HCT116 (cell line): ENCODE measurements around the gene FAM204A. TPM values are rescaled to one million over a fixed set of nuclear protein-coding genes. Genes with fewer than 3 reads are reported as not detected.

ENCODE experiments used
- ATAC-seq: fragments of 200-7000 bp; cut with Tn5 transposase; 2 replicates; pipeline ENCODE4 v1.9.1; 2020; ENCODE audit warnings: mild to moderate bottlenecking, moderate library complexity
- BruUV-seq: library from RNA; stranded (reverse); fragments of 400-500 nt; replicated peaks from 2 replicates; lab custom pipeline; 2021; lab: Mats Ljungman, UMichigan
- CTCF ChIA-PET: fragments of 300-600 bp; sonication (Branson Sonifier 250); formaldehyde crosslinking; loops from one replicate; lab custom pipeline; 2021; ENCODE audit warnings: antibody characterized with exemption; lab: Charles Lee
- POLR2A ChIA-PET: fragments of 300-600, 350-600 bp; sonication (Branson Sonifier 250); formaldehyde crosslinking; loops from one replicate; lab custom pipeline; 2021; ENCODE audit warnings: antibody characterized with exemption; lab: Charles Lee
- RAD21 ChIA-PET, 2 experiments: fragments of 300-600 bp; sonication (Branson Sonifier 250); formaldehyde crosslinking; loops; one replicate each; lab custom pipeline; 2023; ENCODE audit warnings: low total read pairs in 2 of 2; ENCODE audit not compliant: uncharacterized antibody in 2 of 2, unreplicated experiment in 2 of 2, low non-redundant PET in 1 of 2; lab: Charles Lee
- DNase-seq: peaks from one replicate; pipeline ENCODE4 v3.0.0-alpha.2; 2010; ENCODE audit warnings: low read depth, low spot score
- H2AFZ ChIP-seq: fragments of 200-600 bp; shearing (Covaris generic), sonication (generic); 2 replicates; pipeline ENCODE4 v1.6.1; 2017; ENCODE audit warnings: low read depth, mixed run types, mixed read lengths, antibody characterized with exemption, low read length; ENCODE audit not compliant: poor library complexity, severe bottlenecking
- H3K27ac ChIP-seq: 2 replicates; pipeline ENCODE4 v1.5.1; 2012; ENCODE audit warnings: low read depth, low read length
- H3K27me3 ChIP-seq: fragments of 200-600 bp; sonication (generic); 2 replicates; pipeline ENCODE4 v1.6.1; 2016; ENCODE audit warnings: mixed run types, low read length, mixed read lengths; ENCODE audit not compliant: insufficient read depth
- H3K36me3 ChIP-seq, 2 experiments: fragments of 200-500 bp in 1 of 2; fragments of 200-600 bp in 1 of 2; sonication (Bioruptor generic) in 1 of 2; sonication (generic) in 1 of 2; 2 replicates each; pipeline versions ENCODE4 v1.5.1 to v1.6.1; 2014 to 2016; ENCODE audit warnings: low read length in 2 of 2, inconsistent platforms in 1 of 2, mixed read lengths in 1 of 2, mixed run types in 1 of 2; ENCODE audit not compliant: insufficient read depth in 2 of 2, control insufficient read depth in 1 of 2
- H3K4me1 ChIP-seq, 2 experiments: fragments of 200-600 bp in 1 of 2; sonication (generic) in 1 of 2; 2 replicates each; pipeline versions ENCODE4 v1.5.1 to v1.6.1; 2012 to 2017; ENCODE audit warnings: low read length in 2 of 2, inconsistent platforms in 1 of 2, mild to moderate bottlenecking in 1 of 2, mixed read lengths in 1 of 2, mixed run types in 1 of 2, moderate library complexity in 1 of 2; ENCODE audit not compliant: insufficient read depth in 2 of 2, control insufficient read depth in 1 of 2
- H3K4me2 ChIP-seq: fragments of 200-600 bp; sonication (generic); 2 replicates; pipeline ENCODE4 v1.6.1; 2017; ENCODE audit warnings: mixed run types, low read length, mixed read lengths
- H3K4me3 ChIP-seq, 2 experiments: fragments of 200-600 bp in 1 of 2; sonication (generic) in 1 of 2; replicated peaks in 1 of 2; 2 replicates each; pipeline ENCODE4 v1.5.1; 2011 to 2016; ENCODE audit warnings: low read length in 2 of 2, control low read depth in 1 of 2, low read depth in 1 of 2, mild to moderate bottlenecking in 1 of 2, mixed read lengths in 1 of 2, mixed run types in 1 of 2
- H3K79me2 ChIP-seq: fragments of 200-600 bp; sonication (generic); 2 replicates; pipeline ENCODE4 v1.6.1; 2017; ENCODE audit warnings: mild to moderate bottlenecking, mixed run types, low read length, moderate library complexity, mixed read lengths; ENCODE audit not compliant: insufficient read depth
- H3K9ac ChIP-seq: fragments of 200-600 bp; sonication (generic); 2 replicates; pipeline ENCODE4 v1.6.1; 2016; ENCODE audit warnings: low read length, mixed read lengths
- H3K9me2 ChIP-seq: fragments of 200-600 bp; sonication (generic), shearing (Covaris generic); 2 replicates; pipeline ENCODE4 v1.6.1; 2017; ENCODE audit warnings: mixed run types, mild to moderate bottlenecking, moderate library complexity; ENCODE audit not compliant: insufficient read depth
- H3K9me3 ChIP-seq, 2 experiments: fragments of 200-500 bp in 1 of 2; fragments of 200-600 bp in 1 of 2; sonication (Bioruptor generic) in 1 of 2; sonication (generic) in 1 of 2; 2 replicates each; pipeline ENCODE4 v1.6.1; 2014 to 2017; ENCODE audit warnings: low read length in 2 of 2, mixed read lengths in 2 of 2, inconsistent platforms in 1 of 2, low read depth in 1 of 2, mild to moderate bottlenecking in 1 of 2, mixed run types in 1 of 2, moderate library complexity in 1 of 2; ENCODE audit not compliant: control insufficient read depth in 1 of 2, insufficient read depth in 1 of 2
- H4K20me1 ChIP-seq: fragments of 200-600 bp; sonication (generic), shearing (Covaris generic); 2 replicates; pipeline ENCODE4 v1.6.1; 2017; ENCODE audit warnings: mixed run types, mild to moderate bottlenecking, moderate library complexity; ENCODE audit not compliant: insufficient read depth
- CBX3 ChIP-seq: IDR thresholded peaks from 2 replicates; pipeline ENCODE4 v1.6.1; 2012; ENCODE audit warnings: low read depth
- ELF1 ChIP-seq: IDR thresholded peaks from 2 replicates; pipeline ENCODE4 v1.6.1; 2012; ENCODE audit warnings: low read depth, borderline replicate concordance
- EZH2 ChIP-seq: fragments of 200-600 bp; sonication (generic); IDR thresholded peaks from 2 replicates; pipeline ENCODE4 v1.6.1; 2017; ENCODE audit warnings: antibody characterized with exemption, mixed run types
- EZH2phosphoT487 ChIP-seq: fragments of 200-600 bp; IDR thresholded peaks from 2 replicates; pipeline ENCODE4 v1.6.1; 2018; ENCODE audit warnings: antibody characterized with exemption, borderline replicate concordance
- MAX ChIP-seq: IDR thresholded peaks from 2 replicates; pipeline ENCODE4 v1.6.1; 2012
- POLR2A ChIP-seq: IDR thresholded peaks from 2 replicates; pipeline ENCODE4 v1.7.0; 2011; ENCODE audit warnings: borderline replicate concordance; ENCODE audit not compliant: insufficient read depth, insufficient read length; ENCODE audit errors: extremely low read depth
- POLR2AphosphoS5 ChIP-seq: IDR thresholded peaks from 2 replicates; pipeline ENCODE4 v1.6.1; 2011; ENCODE audit warnings: mild to moderate bottlenecking, low read depth, low read length, moderate library complexity
- RAD21 ChIP-seq: IDR thresholded peaks from 2 replicates; pipeline ENCODE4 v1.6.1; 2012; ENCODE audit warnings: low read depth, mild to moderate bottlenecking
- SIN3A ChIP-seq: IDR thresholded peaks from 2 replicates; pipeline ENCODE4 v1.6.1; 2012; ENCODE audit warnings: low read depth
- SP1 ChIP-seq: IDR thresholded peaks from 2 replicates; pipeline ENCODE4 v1.6.1; 2012; ENCODE audit warnings: low read depth
- SRF ChIP-seq: IDR thresholded peaks from 2 replicates; pipeline ENCODE4 v1.6.1; 2012; ENCODE audit warnings: low read depth
- TCF7L2 ChIP-seq: IDR thresholded peaks from 2 replicates; pipeline ENCODE4 v1.7.0; 2011; ENCODE audit warnings: borderline replicate concordance, inconsistent platforms; ENCODE audit not compliant: insufficient read depth, insufficient read length; ENCODE audit errors: extremely low read depth
- YY1 ChIP-seq: IDR thresholded peaks from 2 replicates; pipeline ENCODE4 v1.6.1; 2011; ENCODE audit warnings: low read length, low read depth, moderate library complexity, mild to moderate bottlenecking; ENCODE audit not compliant: insufficient replicate concordance; ENCODE audit errors: extremely low read depth
- ZNF274 ChIP-seq: fragments of 200-500 bp; sonication (Bioruptor generic); IDR thresholded peaks from 2 replicates; pipeline ENCODE4 v1.6.1; 2014; ENCODE audit warnings: mild to moderate bottlenecking, low read depth, low read length, inconsistent platforms
- intact Hi-C: fragments of 100-400 bp; cut with micrococcal nuclease; formaldehyde crosslinking; loops from 2 replicates; pipeline ENCODE4 v1.10.0; 2022
- total RNA-seq: library from RNA; stranded (reverse); gene quantifications from one replicate; pipeline ENCODE4 v1.2.1, GENCODE V29; 2021; ENCODE audit not compliant: unreplicated experiment
- TF ChIP-seq, protein P1 (sequence below): IDR thresholded peaks from 2 replicates; pipeline ENCODE4 v1.6.1; 2012
- TF ChIP-seq, protein P2 (sequence below), 3 experiments: fragments of 200-600 bp in 1 of 3; sonication (generic) in 1 of 3; IDR thresholded peaks in 2 of 3; conservative IDR thresholded peaks in 1 of 3; 2 replicates each; pipeline ENCODE4 v1.5.1; 2012 to 2017; ENCODE audit warnings: low read depth in 2 of 3, low read length in 2 of 3, antibody characterized with exemption in 1 of 3, borderline replicate concordance in 1 of 3, control low read depth in 1 of 3, mild to moderate bottlenecking in 1 of 3, mixed read lengths in 1 of 3, mixed run types in 1 of 3, moderate library complexity in 1 of 3; ENCODE audit not compliant: insufficient read depth in 1 of 3

FAM204A gene
- total RNA-seq, 1 experiment from 2014 or later, result 79.5 TPM

DNA sequence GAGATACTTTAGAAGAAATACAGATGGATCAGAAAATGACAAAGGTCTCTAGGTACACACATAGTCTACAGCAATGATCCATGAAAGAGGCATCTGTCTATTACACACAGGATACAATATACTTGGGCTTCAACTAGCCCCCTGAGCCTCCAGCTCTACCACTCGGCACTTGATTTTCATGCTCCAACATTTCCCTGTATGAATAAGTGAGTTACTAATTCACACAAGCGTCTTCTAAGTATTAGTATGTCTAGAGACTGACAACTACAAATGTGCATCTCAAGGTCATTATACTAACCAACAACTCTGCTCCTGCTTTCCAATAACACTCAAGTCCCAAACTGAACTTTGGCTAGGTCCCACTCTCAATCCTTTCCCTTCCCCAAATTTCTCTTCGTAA, 8.3 kb downstream of the FAM204A start:
- ATAC-seq (no peak), DNase-seq (no peak)
- no peak overlapping the region for H3K4me3 ChIP-seq
- H3K4me2 ChIP-seq, result no peak overlapping the region
- no peaks in the 10 kb centered on the region for H3K9me2 ChIP-seq
- ChIA-PET CTCF (no interaction called here), POLR2A (no interaction called here), RAD21 (no interaction called here)
- no peak overlapping the region for H3K9ac ChIP-seq
- H3K4me1 ChIP-seq, result no peaks in the 10 kb centered on the region
- H3K79me2 ChIP-seq, result peaks cover 42% of the 10 kb centered on the region
- BruUV-seq, result no TSS peak
- intact Hi-C loops, result no loop called here
- H3K27ac ChIP-seq, result no peak overlapping the region
- TF ChIP-seq ZNF274, result no peak
- no peak for TF ChIP-seq POLR2AphosphoS5
- TF ChIP-seq RAD21, result no peak
- TF ChIP-seq, protein P1, sequence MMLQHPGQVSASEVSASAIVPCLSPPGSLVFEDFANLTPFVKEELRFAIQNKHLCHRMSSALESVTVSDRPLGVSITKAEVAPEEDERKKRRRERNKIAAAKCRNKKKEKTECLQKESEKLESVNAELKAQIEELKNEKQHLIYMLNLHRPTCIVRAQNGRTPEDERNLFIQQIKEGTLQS, result no peak
- no peak for TF ChIP-seq YY1
- no peak for TF ChIP-seq ELF1
- TF ChIP-seq, protein P2, sequence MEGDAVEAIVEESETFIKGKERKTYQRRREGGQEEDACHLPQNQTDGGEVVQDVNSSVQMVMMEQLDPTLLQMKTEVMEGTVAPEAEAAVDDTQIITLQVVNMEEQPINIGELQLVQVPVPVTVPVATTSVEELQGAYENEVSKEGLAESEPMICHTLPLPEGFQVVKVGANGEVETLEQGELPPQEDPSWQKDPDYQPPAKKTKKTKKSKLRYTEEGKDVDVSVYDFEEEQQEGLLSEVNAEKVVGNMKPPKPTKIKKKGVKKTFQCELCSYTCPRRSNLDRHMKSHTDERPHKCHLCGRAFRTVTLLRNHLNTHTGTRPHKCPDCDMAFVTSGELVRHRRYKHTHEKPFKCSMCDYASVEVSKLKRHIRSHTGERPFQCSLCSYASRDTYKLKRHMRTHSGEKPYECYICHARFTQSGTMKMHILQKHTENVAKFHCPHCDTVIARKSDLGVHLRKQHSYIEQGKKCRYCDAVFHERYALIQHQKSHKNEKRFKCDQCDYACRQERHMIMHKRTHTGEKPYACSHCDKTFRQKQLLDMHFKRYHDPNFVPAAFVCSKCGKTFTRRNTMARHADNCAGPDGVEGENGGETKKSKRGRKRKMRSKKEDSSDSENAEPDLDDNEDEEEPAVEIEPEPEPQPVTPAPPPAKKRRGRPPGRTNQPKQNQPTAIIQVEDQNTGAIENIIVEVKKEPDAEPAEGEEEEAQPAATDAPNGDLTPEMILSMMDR (IDR thresholded peaks at IDR 0.05 in 2 of 3, conservative IDR thresholded peaks at IDR 0.05 in 1 of 3; ENCODE audit: borderline replicate concordance in 1 of 3, insufficient read depth in 1 of 3, low read depth in 2 of 3, low read length in 2 of 3), result no peak
- no peak for TF ChIP-seq EZH2phosphoT487
- TF ChIP-seq SIN3A, result no peak
- no peak for TF ChIP-seq CBX3
- no peak for TF ChIP-seq POLR2A
- TF ChIP-seq TCF7L2, result no peak
- no peak for TF ChIP-seq MAX
- TF ChIP-seq SRF, result no peak
- TF ChIP-seq SP1, result no peak
- no peak for TF ChIP-seq EZH2
- no peak overlapping the region for H2AFZ ChIP-seq
- H3K9me3 ChIP-seq, result no peaks in the 10 kb centered on the region
- H4K20me1 ChIP-seq, result peaks cover 9% of the 10 kb centered on the region
- peaks cover 39 to 46% of the 10 kb centered on the region in 2 experiments for H3K36me3 ChIP-seq
- no peaks in the 10 kb centered on the region for H3K27me3 ChIP-seq
